SK-N-SH treated with all-trans-retinoic acid at 6 μM for 48 hours (cell line): ENCODE measurements around the gene SLC8A2.

Source experiments
- ATAC-seq: fragments of 200-7000 bp; cut with Tn5 transposase; 3 replicates; pipeline ENCODE4 v1.9.1; 2020; ENCODE audit warnings: mild to moderate bottlenecking, moderate library complexity
- ARNTL ChIP-seq: fragments of 450-650 bp; formaldehyde crosslinking; IDR thresholded peaks from 2 replicates; pipeline ENCODE4 v1.5.0; 2020; ENCODE audit warnings: low read depth, mild to moderate bottlenecking, moderate library complexity, borderline replicate concordance
- BACH2 ChIP-seq: fragments of 250-450 bp; sonication (Bioruptor Pico); IDR thresholded peaks from 2 replicates; pipeline ENCODE4 v1.9.0; 2021; ENCODE audit warnings: mild to moderate bottlenecking, borderline replicate concordance
- CSDC2 ChIP-seq: fragments of 250-450 bp; sonication (Bioruptor Pico); IDR thresholded peaks from 2 replicates; pipeline ENCODE4 v1.5.0; 2020; ENCODE audit warnings: mild to moderate bottlenecking, moderate library complexity
- ESRRG ChIP-seq: fragments of 250-450 bp; sonication (Bioruptor Pico); IDR thresholded peaks from 2 replicates; pipeline ENCODE4 v1.6.1; 2021; ENCODE audit warnings: mild to moderate bottlenecking
- OSR1 ChIP-seq: fragments of 250-450 bp; sonication (Bioruptor Pico); IDR thresholded peaks from 2 replicates; pipeline ENCODE4 v1.8.0; 2022; ENCODE audit warnings: moderate library complexity, mild to moderate bottlenecking, inconsistent platforms
- PPARA ChIP-seq: fragments of 250-450 bp; sonication (Bioruptor Pico); IDR thresholded peaks from 2 replicates; pipeline ENCODE4 v1.5.0; 2020; ENCODE audit warnings: mild to moderate bottlenecking, borderline replicate concordance
- RARB ChIP-seq: fragments of 250-450 bp; sonication (Bioruptor Pico); IDR thresholded peaks from 2 replicates; pipeline ENCODE4 v1.8.0; 2021; ENCODE audit warnings: mild to moderate bottlenecking, moderate library complexity
- SNAI2 ChIP-seq: fragments of 250-450 bp; sonication (Bioruptor Pico); IDR thresholded peaks from 2 replicates; pipeline ENCODE4 v1.5.0; 2020; ENCODE audit warnings: mild to moderate bottlenecking, moderate library complexity
- TCF4 ChIP-seq: fragments of 250-450 bp; sonication (Bioruptor Pico); IDR thresholded peaks from 2 replicates; pipeline ENCODE4 v1.8.0; 2021; ENCODE audit warnings: mild to moderate bottlenecking, moderate library complexity, borderline replicate concordance
- TOX ChIP-seq: fragments of 250-450 bp; sonication (Bioruptor Pico); IDR thresholded peaks from 2 replicates; pipeline ENCODE4 v1.8.0; 2021; ENCODE audit warnings: mild to moderate bottlenecking, moderate library complexity, borderline replicate concordance
- ZC3H10 ChIP-seq: fragments of 250-450 bp; sonication (Bioruptor Pico); IDR thresholded peaks from 2 replicates; pipeline ENCODE4 v1.5.1; 2021; ENCODE audit warnings: mild to moderate bottlenecking, moderate library complexity
- ZFP3 ChIP-seq: fragments of 250-450 bp; sonication (Bioruptor Pico); IDR thresholded peaks from 2 replicates; pipeline ENCODE4 v1.5.0; 2020; ENCODE audit warnings: mild to moderate bottlenecking, moderate library complexity
- ZFP30 ChIP-seq: fragments of 450-650 bp; formaldehyde crosslinking; IDR thresholded peaks from 2 replicates; pipeline ENCODE4 v1.5.0; 2022; ENCODE audit warnings: mild to moderate bottlenecking, moderate library complexity
- ZNF70 ChIP-seq: fragments of 450-650 bp; formaldehyde crosslinking; IDR thresholded peaks from 2 replicates; pipeline ENCODE4 v1.5.0; 2020; ENCODE audit warnings: mild to moderate bottlenecking, moderate library complexity
- TF ChIP-seq, protein P1 (sequence below): fragments of 250-450 bp; sonication (Bioruptor Pico); IDR thresholded peaks from 2 replicates; pipeline ENCODE4 v1.8.0; 2021; ENCODE audit warnings: low read depth, mild to moderate bottlenecking, moderate library complexity, borderline replicate concordance
- TF ChIP-seq, protein P2 (sequence below): fragments of 250-450 bp; sonication (Bioruptor Pico); IDR thresholded peaks from 2 replicates; pipeline ENCODE4 v1.5.1; 2021; ENCODE audit warnings: mild to moderate bottlenecking, moderate library complexity
- TF ChIP-seq, protein P3 (sequence below): fragments of 250-450 bp; sonication (Bioruptor Pico); IDR thresholded peaks from 2 replicates; pipeline ENCODE4 v1.8.0; 2020; ENCODE audit warnings: mild to moderate bottlenecking, moderate library complexity, borderline replicate concordance
- TF ChIP-seq, protein P4 (sequence below): fragments of 250-450 bp; sonication (Bioruptor Pico); IDR thresholded peaks from 2 replicates; pipeline ENCODE4 v1.5.0; 2020; ENCODE audit warnings: mild to moderate bottlenecking, moderate library complexity
- TF ChIP-seq, protein P5 (sequence below): fragments of 250-450 bp; sonication (Bioruptor Pico); IDR thresholded peaks from 2 replicates; pipeline ENCODE4 v1.5.1; 2020; ENCODE audit warnings: low read depth, mild to moderate bottlenecking, moderate library complexity

SLC8A2 gene

DNA sequence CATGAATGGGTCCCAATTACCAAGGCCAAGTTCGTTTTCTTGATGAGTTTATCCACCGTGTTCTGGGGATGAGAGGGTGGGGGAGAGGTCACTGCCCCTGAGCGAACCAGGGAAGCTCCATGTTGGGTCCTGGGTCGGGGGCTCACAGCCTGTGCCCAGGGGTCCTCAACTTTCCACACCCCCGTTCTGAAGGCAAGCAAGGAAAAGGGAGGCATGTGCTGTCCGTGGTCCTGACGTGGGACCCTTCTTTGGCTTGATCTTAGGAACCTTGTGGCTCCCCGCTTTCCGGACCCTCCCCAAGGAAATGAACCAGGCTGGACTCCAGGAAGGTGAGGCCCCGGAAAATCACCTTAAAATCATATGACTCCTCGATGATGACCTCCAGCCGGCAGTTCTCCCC, 34.2 kb downstream of the SLC8A2 start (continued):
- TF ChIP-seq, protein P1, sequence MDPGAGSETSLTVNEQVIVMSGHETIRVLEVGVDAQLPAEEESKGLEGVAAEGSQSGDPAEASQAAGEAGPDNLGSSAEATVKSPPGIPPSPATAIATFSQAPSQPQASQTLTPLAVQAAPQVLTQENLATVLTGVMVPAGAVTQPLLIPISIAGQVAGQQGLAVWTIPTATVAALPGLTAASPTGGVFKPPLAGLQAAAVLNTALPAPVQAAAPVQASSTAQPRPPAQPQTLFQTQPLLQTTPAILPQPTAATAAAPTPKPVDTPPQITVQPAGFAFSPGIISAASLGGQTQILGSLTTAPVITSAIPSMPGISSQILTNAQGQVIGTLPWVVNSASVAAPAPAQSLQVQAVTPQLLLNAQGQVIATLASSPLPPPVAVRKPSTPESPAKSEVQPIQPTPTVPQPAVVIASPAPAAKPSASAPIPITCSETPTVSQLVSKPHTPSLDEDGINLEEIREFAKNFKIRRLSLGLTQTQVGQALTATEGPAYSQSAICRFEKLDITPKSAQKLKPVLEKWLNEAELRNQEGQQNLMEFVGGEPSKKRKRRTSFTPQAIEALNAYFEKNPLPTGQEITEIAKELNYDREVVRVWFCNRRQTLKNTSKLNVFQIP (CRISPR knock-in tag), result no peak

DNA sequence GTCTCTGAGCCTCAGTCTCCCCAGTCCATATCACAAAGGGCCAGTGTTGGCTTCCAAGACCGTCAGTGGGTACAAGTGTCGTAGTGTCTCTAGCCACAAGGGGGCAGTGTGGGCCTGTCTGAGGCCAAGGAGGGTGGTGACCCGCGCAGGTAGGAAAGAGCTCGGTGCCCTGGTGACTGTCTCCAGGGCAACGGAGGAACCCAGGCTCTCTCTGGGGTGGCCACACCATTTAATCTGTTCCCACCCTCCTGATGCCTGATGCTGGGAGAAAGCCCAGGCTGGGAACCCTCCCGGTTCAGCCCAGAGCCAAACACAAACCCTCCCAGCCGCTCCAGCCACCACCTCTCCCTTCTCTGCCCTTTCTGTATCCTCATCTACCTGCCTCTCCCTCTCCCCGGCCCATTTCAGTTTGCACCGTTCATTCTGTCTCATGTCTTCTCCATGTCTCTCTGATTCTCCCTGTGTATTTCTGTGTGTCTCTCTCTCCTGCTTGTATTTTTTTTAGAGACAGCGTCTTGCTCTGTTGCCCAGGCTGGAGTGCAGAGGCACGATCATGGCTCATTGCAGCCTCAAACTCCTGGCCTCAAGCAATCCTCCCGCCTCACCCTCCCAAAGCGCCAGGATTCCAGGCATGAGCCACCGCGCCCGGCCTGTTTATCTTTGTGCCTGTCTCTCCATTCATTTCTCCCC, 34.8 kb downstream of the SLC8A2 start:
- ATAC-seq, result peak; percentile 97
- TF ChIP-seq SNAI2 (CRISPR knock-in tag) (no peak), TCF4 (no peak), PPARA (no peak), BACH2 (no peak), TOX (CRISPR knock-in tag) (no peak), CSDC2 (no peak), ZNF70 (CRISPR knock-in tag) (no peak), OSR1 (no peak), ESRRG (CRISPR knock-in tag) (no peak), ZC3H10 (CRISPR knock-in tag) (no peak)
- TF ChIP-seq, protein P2, sequence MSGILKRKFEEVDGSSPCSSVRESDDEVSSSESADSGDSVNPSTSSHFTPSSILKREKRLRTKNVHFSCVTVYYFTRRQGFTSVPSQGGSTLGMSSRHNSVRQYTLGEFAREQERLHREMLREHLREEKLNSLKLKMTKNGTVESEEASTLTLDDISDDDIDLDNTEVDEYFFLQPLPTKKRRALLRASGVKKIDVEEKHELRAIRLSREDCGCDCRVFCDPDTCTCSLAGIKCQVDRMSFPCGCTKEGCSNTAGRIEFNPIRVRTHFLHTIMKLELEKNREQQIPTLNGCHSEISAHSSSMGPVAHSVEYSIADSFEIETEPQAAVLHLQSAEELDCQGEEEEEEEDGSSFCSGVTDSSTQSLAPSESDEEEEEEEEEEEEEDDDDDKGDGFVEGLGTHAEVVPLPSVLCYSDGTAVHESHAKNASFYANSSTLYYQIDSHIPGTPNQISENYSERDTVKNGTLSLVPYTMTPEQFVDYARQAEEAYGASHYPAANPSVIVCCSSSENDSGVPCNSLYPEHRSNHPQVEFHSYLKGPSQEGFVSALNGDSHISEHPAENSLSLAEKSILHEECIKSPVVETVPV (CRISPR knock-in tag), result no peak
- TF ChIP-seq, protein P3, sequence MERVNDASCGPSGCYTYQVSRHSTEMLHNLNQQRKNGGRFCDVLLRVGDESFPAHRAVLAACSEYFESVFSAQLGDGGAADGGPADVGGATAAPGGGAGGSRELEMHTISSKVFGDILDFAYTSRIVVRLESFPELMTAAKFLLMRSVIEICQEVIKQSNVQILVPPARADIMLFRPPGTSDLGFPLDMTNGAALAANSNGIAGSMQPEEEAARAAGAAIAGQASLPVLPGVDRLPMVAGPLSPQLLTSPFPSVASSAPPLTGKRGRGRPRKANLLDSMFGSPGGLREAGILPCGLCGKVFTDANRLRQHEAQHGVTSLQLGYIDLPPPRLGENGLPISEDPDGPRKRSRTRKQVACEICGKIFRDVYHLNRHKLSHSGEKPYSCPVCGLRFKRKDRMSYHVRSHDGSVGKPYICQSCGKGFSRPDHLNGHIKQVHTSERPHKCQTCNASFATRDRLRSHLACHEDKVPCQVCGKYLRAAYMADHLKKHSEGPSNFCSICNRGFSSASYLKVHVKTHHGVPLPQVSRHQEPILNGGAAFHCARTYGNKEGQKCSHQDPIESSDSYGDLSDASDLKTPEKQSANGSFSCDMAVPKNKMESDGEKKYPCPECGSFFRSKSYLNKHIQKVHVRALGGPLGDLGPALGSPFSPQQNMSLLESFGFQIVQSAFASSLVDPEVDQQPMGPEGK (CRISPR knock-in tag), result no peak
- TF ChIP-seq, protein P4, sequence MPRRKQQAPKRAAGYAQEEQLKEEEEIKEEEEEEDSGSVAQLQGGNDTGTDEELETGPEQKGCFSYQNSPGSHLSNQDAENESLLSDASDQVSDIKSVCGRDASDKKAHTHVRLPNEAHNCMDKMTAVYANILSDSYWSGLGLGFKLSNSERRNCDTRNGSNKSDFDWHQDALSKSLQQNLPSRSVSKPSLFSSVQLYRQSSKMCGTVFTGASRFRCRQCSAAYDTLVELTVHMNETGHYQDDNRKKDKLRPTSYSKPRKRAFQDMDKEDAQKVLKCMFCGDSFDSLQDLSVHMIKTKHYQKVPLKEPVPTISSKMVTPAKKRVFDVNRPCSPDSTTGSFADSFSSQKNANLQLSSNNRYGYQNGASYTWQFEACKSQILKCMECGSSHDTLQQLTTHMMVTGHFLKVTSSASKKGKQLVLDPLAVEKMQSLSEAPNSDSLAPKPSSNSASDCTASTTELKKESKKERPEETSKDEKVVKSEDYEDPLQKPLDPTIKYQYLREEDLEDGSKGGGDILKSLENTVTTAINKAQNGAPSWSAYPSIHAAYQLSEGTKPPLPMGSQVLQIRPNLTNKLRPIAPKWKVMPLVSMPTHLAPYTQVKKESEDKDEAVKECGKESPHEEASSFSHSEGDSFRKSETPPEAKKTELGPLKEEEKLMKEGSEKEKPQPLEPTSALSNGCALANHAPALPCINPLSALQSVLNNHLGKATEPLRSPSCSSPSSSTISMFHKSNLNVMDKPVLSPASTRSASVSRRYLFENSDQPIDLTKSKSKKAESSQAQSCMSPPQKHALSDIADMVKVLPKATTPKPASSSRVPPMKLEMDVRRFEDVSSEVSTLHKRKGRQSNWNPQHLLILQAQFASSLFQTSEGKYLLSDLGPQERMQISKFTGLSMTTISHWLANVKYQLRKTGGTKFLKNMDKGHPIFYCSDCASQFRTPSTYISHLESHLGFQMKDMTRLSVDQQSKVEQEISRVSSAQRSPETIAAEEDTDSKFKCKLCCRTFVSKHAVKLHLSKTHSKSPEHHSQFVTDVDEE (CRISPR knock-in tag), result no peak
- TF ChIP-seq, protein P1 (CRISPR knock-in tag), result no peak
- TF ChIP-seq, protein P5, sequence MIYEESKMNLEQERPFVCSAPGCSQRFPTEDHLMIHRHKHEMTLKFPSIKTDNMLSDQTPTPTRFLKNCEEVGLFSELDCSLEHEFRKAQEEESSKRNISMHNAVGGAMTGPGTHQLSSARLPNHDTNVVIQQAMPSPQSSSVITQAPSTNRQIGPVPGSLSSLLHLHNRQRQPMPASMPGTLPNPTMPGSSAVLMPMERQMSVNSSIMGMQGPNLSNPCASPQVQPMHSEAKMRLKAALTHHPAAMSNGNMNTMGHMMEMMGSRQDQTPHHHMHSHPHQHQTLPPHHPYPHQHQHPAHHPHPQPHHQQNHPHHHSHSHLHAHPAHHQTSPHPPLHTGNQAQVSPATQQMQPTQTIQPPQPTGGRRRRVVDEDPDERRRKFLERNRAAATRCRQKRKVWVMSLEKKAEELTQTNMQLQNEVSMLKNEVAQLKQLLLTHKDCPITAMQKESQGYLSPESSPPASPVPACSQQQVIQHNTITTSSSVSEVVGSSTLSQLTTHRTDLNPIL (CRISPR knock-in tag), result no peak
- TF ChIP-seq, all 23 proteins: peak for 0

DNA sequence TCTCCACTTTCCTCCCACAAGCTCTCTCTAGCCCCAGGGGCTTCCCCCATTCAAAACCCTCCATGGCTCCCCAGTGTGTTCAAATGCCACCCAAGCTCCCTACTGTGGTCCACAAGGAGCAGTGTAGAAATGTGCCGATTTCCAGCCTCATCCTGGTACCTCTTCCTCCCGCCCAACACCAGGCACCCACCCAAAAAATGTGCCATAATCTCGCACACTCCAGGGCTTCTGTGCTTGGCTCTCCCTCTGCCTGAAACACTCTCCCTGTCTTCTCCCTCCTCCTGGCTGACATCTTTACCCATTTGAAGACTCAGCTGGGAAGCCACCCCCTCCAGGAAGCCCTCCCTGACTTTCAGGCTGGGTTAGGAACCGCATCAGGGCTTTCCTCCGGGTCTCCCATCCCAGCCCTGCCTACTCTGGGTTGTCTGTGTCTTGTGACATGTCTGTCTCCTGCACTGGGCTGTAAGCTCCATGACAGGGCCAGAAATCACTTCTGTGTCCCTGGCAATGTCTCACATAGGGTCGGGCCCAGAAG, 35.7 kb downstream of the SLC8A2 start:
- TF ChIP-seq ARNTL (CRISPR knock-in tag), result no peak
- TF ChIP-seq, protein P3 (CRISPR knock-in tag), result no peak
- TF ChIP-seq TCF4, result no peak
- TF ChIP-seq ZFP3 (CRISPR knock-in tag), result no peak
- TF ChIP-seq ZNF70 (CRISPR knock-in tag), result no peak
- no peak for TF ChIP-seq SNAI2 (CRISPR knock-in tag)
- no peak for TF ChIP-seq RARB (CRISPR knock-in tag)
- TF ChIP-seq CSDC2, result no peak
- no peak for TF ChIP-seq PPARA
- TF ChIP-seq ZFP30, result no peak
- TF ChIP-seq BACH2, result no peak
- ATAC-seq, result no peak
